Heart left ventricle (tissue), 16 donors: Measurements from ENCODE around the gene EHD2. TPM values are rescaled to one million over a fixed set of nuclear protein-coding genes. Genes with fewer than 3 reads are reported as not detected.

Experiments used
- ATAC-seq, 4 donors: fragments of 200-7000 bp; cut with Tn5 transposase; one replicate each; pipeline ENCODE4 v1.9.1; 2020 to 2022; ENCODE audit warnings: moderate library complexity in 4 of 4, mild to moderate bottlenecking in 3 of 4, moderate number of reproducible peaks in 1 of 4
- DNase-seq, 5 donors: peaks; one replicate each; pipeline ENCODE4 v3.0.0-alpha.2; 2020
- H3K27ac ChIP-seq, 12 donors: fragments of 200-600 bp; sonication (generic) in 4 of 12; one replicate each; pipeline versions ENCODE4 v1.5.0 to v1.8.0; 2016 to 2022; ENCODE audit warnings: mild to moderate bottlenecking in 2 of 12
- H3K27me3 ChIP-seq, 9 donors: fragments of 200-600 bp; sonication (generic) in 2 of 9; one replicate each; pipeline versions ENCODE4 v1.5.1 to v1.8.0; 2016 to 2022; ENCODE audit warnings: mild to moderate bottlenecking in 3 of 9
- H3K36me3 ChIP-seq, 9 donors: fragments of 200-600 bp; sonication (generic) in 2 of 9; one replicate each; pipeline versions ENCODE4 v1.5.0 to v1.8.0; 2018 to 2022; ENCODE audit warnings: mild to moderate bottlenecking in 2 of 9
- H3K4me1 ChIP-seq, 12 donors: fragments of 200-600 bp; sonication (generic) in 4 of 12; one replicate each; pipeline versions ENCODE4 v1.5.0 to v1.8.0; 2016 to 2022; ENCODE audit warnings: mild to moderate bottlenecking in 3 of 12
- H3K4me3 ChIP-seq, 12 donors: fragments of 200-600 bp; sonication (generic) in 4 of 12; one replicate each; pipeline versions ENCODE4 v1.5.0 to v1.8.0; 2017 to 2022; ENCODE audit warnings: mild to moderate bottlenecking in 9 of 12, moderate library complexity in 4 of 12
- H3K9me3 ChIP-seq, 12 donors: fragments of 200-600 bp; sonication (generic) in 4 of 12; one replicate each; pipeline versions ENCODE4 v1.5.0 to v1.8.0; 2016 to 2022; ENCODE audit warnings: mild to moderate bottlenecking in 1 of 12
- POLR2A ChIP-seq, 2 donors: fragments of 450-650 bp; IDR thresholded peaks; one replicate each; pipeline ENCODE4 v1.6.1; 2017; ENCODE audit warnings: antibody characterized with exemption in 2 of 2, mild to moderate bottlenecking in 2 of 2, moderate library complexity in 2 of 2
- WGBS, 4 donors: extraction: QIAGEN DNeasy Blood & Tissue Kit in 2 of 4; methylation state at CpG; one replicate each; pipeline versions ENCODE4 v1.1.5 to v1.1.7; 2013 to 2018; 5-methylcytosine and 5-hydroxymethylcytosine counted together
- intact Hi-C, 10 donors: fragments of 100-400 bp; cut with DNase I; formaldehyde crosslinking; loops; one replicate each; pipeline versions ENCODE4 v1.11.1 to v1.14.2; 2022
- polyA plus RNA-seq, 2 donors: library from polyadenylated mRNA; stranded (reverse); fragments of 200-250 nt; gene quantifications; one replicate each; pipeline ENCODE4 v1.2.3, GENCODE V29; 2013
- total RNA-seq, 9 donors: library from RNA; depleted of rRNA in 2 of 9; stranded (reverse); fragments of >200 nt in 2 of 9; fragmentation: NEBNext Ultra II Directional in 3 of 9; extraction: Animal tissue kit (Norgen Biotek cat#: 25700) in 3 of 9; gene quantifications; one replicate each; pipeline versions ENCODE4 v1.1.0 to v1.2.4, GENCODE V29; 2016 to 2023
- TF ChIP-seq, protein P1 (sequence below), 12 donors: fragments of 200-600 bp; sonication (generic) in 4 of 12; IDR thresholded peaks; one replicate each; pipeline versions ENCODE4 v1.5.0 to v1.8.0; 2018 to 2022; ENCODE audit warnings: antibody characterized with exemption in 12 of 12, mild to moderate bottlenecking in 5 of 12
- donor health status: ischemic (EF 13 %, LVEDD 7.1; RV severe dilation, severe dysfunction).
- donor health status: healthy with polysubstance abuse.
- donor health status: DM: no; HTN: yes; CAD: no.
- donor health status: DM: no; HTN: no; CAD: no.
- donor health status: ischemic (EF 25% LVEDD 6.9; RV normal size, moderate dysfunction).
- donor health status: ischemic (EF 25% LVEDD 5.7; RV mildly dilated, moderate dysfunction).
- donor health status: healthy.
- donor health status: DM: yes; HTN: yes; CAD: no.
- donor health status: ischemic (EF 35%, LVEDD 5.7; RV mildly dilated, moderate dysfunction).
- donor health status: nonischemic (EF 11% LVEDD 7.7; RV severe dilation, severe dysfunction).
- donor health status: DM: yes; HTN: yes; CAD: no.
- donor health status: PGD.
- donor health status: ischemic (EF 29% LVEDD 5.4; RV normal size, mild dysfunction).
- donor health status: nonischemic (EF 23%, LVEDD 6.1; RV moderate dilation, normal function).

The EHD2 gene
- total and polyA plus RNA-seq, 11 donors = 30.6 to 133 (median 45.1) TPM

DNA sequence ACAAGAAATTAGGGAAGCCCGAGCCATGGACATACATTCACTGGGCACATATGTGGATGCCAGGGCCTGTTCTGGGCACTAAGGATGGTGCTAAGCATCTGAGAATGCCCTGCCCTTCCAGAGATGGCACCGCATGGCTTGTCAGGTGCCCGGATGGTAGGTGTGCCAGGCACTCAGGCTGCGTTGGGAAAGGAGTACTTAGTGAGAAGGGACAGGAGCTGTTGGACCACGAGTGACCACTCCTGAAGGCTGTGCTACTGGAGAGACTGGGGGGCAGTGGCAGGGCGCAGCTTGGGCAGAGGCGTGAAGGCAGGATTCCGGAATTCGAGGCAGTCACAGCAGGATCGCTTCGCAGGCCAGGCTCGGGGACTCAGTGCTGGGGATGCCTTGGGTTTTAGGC is 38.0 kb upstream of the EHD2 start:
- Histone ChIP-seq H3K4me1 (no peaks in the 10 kb centered on the region), H3K4me3 (no peak overlapping the region), H3K36me3 (peaks cover 0 to 78% (median 56%) of the 10 kb centered on the region in 9 donors), H3K27ac (no peak overlapping the region), H3K9me3 (no peaks in the 10 kb centered on the region), H3K27me3 (no peaks in the 10 kb centered on the region)
- WGBS, 4 donors = 84 to 94% (median 91%) methylated on average over 10 to 12 of the region's 12 CpGs
- TF ChIP-seq, protein P1, sequence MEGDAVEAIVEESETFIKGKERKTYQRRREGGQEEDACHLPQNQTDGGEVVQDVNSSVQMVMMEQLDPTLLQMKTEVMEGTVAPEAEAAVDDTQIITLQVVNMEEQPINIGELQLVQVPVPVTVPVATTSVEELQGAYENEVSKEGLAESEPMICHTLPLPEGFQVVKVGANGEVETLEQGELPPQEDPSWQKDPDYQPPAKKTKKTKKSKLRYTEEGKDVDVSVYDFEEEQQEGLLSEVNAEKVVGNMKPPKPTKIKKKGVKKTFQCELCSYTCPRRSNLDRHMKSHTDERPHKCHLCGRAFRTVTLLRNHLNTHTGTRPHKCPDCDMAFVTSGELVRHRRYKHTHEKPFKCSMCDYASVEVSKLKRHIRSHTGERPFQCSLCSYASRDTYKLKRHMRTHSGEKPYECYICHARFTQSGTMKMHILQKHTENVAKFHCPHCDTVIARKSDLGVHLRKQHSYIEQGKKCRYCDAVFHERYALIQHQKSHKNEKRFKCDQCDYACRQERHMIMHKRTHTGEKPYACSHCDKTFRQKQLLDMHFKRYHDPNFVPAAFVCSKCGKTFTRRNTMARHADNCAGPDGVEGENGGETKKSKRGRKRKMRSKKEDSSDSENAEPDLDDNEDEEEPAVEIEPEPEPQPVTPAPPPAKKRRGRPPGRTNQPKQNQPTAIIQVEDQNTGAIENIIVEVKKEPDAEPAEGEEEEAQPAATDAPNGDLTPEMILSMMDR (IDR thresholded peaks at IDR 0.05) = no peak
- TF ChIP-seq POLR2A (IDR thresholded peaks at IDR 0.05) = no peak
- DNase-seq (peak in 1 of 5 donors; percentile 36), ATAC-seq (no peak)
- intact Hi-C loops = no loop called here

DNA sequence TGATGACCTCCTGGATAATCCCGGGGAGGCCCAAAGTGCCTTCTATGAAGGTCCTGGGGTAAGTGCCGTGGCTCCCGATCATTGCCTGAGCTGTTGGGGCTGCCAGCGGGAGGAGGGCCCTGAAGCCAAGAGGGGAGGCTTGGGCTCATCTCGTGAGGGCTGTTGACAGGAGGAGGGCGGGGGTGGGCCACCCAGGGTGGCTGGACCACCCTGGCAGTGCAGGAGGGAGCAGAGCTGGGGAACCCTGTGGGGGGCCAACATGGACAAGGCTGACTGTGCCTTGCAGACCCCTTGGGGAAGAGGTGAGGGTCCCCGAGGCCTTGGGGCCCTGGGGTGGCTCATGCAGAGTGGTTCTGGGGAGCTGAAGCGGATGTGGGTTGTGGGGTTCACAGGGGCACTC is 37.4 kb upstream of the EHD2 start:
- 83 to 97% (median 89%) methylated on average over 5 to 8 of the region's 8 CpGs for WGBS, 4 donors
- Histone ChIP-seq H3K36me3 (peaks cover 0 to 78% (median 56%) of the 10 kb centered on the region in 9 donors), H3K27me3 (no peaks in the 10 kb centered on the region), H3K27ac (no peak overlapping the region), H3K4me1 (no peaks in the 10 kb centered on the region), H3K4me3 (no peak overlapping the region), H3K9me3 (no peaks in the 10 kb centered on the region)
- ATAC-seq (no peak), DNase-seq (peak in 1 of 5 donors; percentile 42)
- intact Hi-C loops = no loop called here
- TF ChIP-seq POLR2A (IDR thresholded peaks at IDR 0.05) = no peak
- TF ChIP-seq, protein P1 (IDR thresholded peaks at IDR 0.05) = no peak

DNA sequence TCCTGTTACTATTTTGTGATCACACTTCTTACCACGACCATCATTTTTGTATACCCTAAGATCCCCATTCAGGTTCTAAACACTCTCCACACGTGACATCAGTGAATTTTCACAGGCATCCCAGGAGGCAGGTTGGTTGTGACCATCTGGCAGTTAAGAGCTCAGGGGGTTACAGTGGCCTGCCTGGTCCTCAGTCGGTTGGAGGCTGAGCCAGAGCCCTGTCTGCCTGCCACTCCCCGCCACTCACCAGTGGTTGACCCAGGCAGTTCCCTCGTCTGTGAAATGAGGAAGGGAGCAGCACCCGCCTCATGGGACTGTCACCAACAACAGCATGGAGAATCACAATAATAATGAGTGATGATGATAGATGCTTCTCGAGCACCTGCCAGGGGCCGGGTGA is 36.4 kb upstream of the EHD2 start:
- H3K27ac ChIP-seq = no peak overlapping the region
- no peaks in the 10 kb centered on the region for H3K9me3 ChIP-seq
- no peak for TF ChIP-seq POLR2A (IDR thresholded peaks at IDR 0.05)
- TF ChIP-seq, protein P1 (IDR thresholded peaks at IDR 0.05) = no peak
- H3K4me3 ChIP-seq = no peak overlapping the region
- intact Hi-C loops = no loop called here
- WGBS, 4 donors = 78 to 85% (median 82%) methylated on average over 8 of the region's 8 CpGs
- no peaks in the 10 kb centered on the region for H3K4me1 ChIP-seq
- H3K27me3 ChIP-seq = no peaks in the 10 kb centered on the region
- DNase-seq (peak in 1 of 5 donors; percentile 24), ATAC-seq (no peak)
- peaks cover 0 to 80% (median 53%) of the 10 kb centered on the region in 9 donors for H3K36me3 ChIP-seq

- no peak for TF ChIP-seq POLR2A (IDR thresholded peaks at IDR 0.05)
- TF ChIP-seq, protein P1 (IDR thresholded peaks at IDR 0.05) = no peak
- DNase-seq (peak in 1 of 5 donors; percentile 58), ATAC-seq (peak in 1 of 4 donors; percentile 19)
- intact Hi-C loops = no loop called here
- peaks cover 0 to 6% (median 0%) of the 10 kb centered on the region in 12 donors for H3K4me1 ChIP-seq
- peaks cover 0 to 70% (median 52%) of the 10 kb centered on the region in 9 donors for H3K36me3 ChIP-seq
- no peak overlapping the region for H3K4me3 ChIP-seq
- no peaks in the 10 kb centered on the region for H3K9me3 ChIP-seq
- no peak overlapping the region for H3K27ac ChIP-seq
- 85 to 94% (median 92%) methylated on average over 9 to 30 of the region's 30 CpGs for WGBS, 4 donors
- H3K27me3 ChIP-seq = no peaks in the 10 kb centered on the region
Measured at GRCh38 chr19:47679251-47679900, 33.8 kb upstream of the EHD2 start.
